Right lobe of liver (tissue), 4 donors: ENCODE data around the gene ZBED6.

Source experiments
- CTCF ChIP-seq, 4 donors: fragments of 200-600 bp in 3 of 4; fragments of 450-650 bp in 1 of 4; IDR thresholded peaks; one replicate each; pipeline versions ENCODE4 v1.5.1 to v1.8.0; 2016 to 2022; ENCODE audit warnings: antibody characterized with exemption in 4 of 4, mild to moderate bottlenecking in 2 of 4
- POLR2A ChIP-seq: fragments of 450-650 bp; IDR thresholded peaks from one replicate; pipeline ENCODE4 v1.6.1; 2017; ENCODE audit warnings: antibody characterized with exemption, mild to moderate bottlenecking
- donor health status: DM: no; HTN: no; CAD: no.
- donor health status: DM: no; HTN: no; CAD: no.
- donor health status: DM: no; HTN: yes; CAD: no.

- no peak for TF ChIP-seq CTCF (IDR thresholded peaks at IDR 0.05)
- no peak for TF ChIP-seq POLR2A
These were observed 17.8 kb upstream of the ZBED6 start for GRCh38 chr1:203777596-203777995.
